Hepatocyte (in vitro differentiated cells): ENCODE data around the gene TBC1D9. TPM values are rescaled to one million over a fixed set of nuclear protein-coding genes. Genes with fewer than 3 reads are reported as not detected.

Experiments used
- DNase-seq: peaks from one replicate; pipeline ENCODE4 v3.0.0-alpha.2; 2016; ENCODE audit warnings: low spot score
- H2AFZ ChIP-seq: fragments of 200-600 bp; sonication (generic); 2 replicates; pipeline ENCODE4 v1.6.0; 2016; ENCODE audit warnings: antibody characterized with exemption, mild to moderate bottlenecking
- H3K27ac ChIP-seq: fragments of 200-600 bp; sonication (generic); 2 replicates; pipeline ENCODE4 v1.5.1; 2016; ENCODE audit warnings: mild to moderate bottlenecking
- H3K27me3 ChIP-seq: fragments of 200-600 bp; sonication (generic); 2 replicates; pipeline ENCODE4 v1.6.1; 2016
- H3K36me3 ChIP-seq: fragments of 200-600 bp; sonication (generic); replicated peaks from 2 replicates; pipeline ENCODE4 v1.5.1; 2016; ENCODE audit warnings: low read depth; ENCODE audit not compliant: insufficient read depth
- H3K4me1 ChIP-seq: fragments of 200-600 bp; sonication (generic); 2 replicates; pipeline ENCODE4 v1.5.1; 2016; ENCODE audit warnings: mild to moderate bottlenecking, moderate library complexity; ENCODE audit not compliant: insufficient read depth
- H3K4me2 ChIP-seq: fragments of 200-600 bp; sonication (generic); 2 replicates; pipeline ENCODE4 v1.6.0; 2016
- H3K4me3 ChIP-seq: fragments of 200-600 bp; sonication (generic); 2 replicates; pipeline ENCODE4 v1.5.1; 2016; ENCODE audit warnings: mild to moderate bottlenecking
- H3K79me2 ChIP-seq: fragments of 200-600 bp; sonication (generic); 2 replicates; pipeline ENCODE4 v1.6.0; 2017; ENCODE audit warnings: mild to moderate bottlenecking
- H3K9me2 ChIP-seq: fragments of 200-600 bp; sonication (generic); replicated peaks from 2 replicates; pipeline ENCODE4 v1.6.0; 2017; ENCODE audit warnings: mild to moderate bottlenecking; ENCODE audit not compliant: insufficient read depth
- H3K9me3 ChIP-seq: fragments of 200-600 bp; sonication (generic); 2 replicates; pipeline ENCODE4 v1.5.1; 2016; ENCODE audit warnings: low read depth, mild to moderate bottlenecking
- H4K20me1 ChIP-seq: fragments of 200-600 bp; sonication (generic); 2 replicates; pipeline ENCODE4 v1.6.0; 2016; ENCODE audit warnings: mild to moderate bottlenecking; ENCODE audit not compliant: insufficient read depth, poor library complexity, severe bottlenecking
- CTCF ChIP-seq: fragments of 200-600 bp; sonication (generic); IDR thresholded peaks from 2 replicates; pipeline ENCODE4 v1.5.1; 2016; ENCODE audit warnings: antibody characterized with exemption, mild to moderate bottlenecking; ENCODE audit not compliant: poor library complexity
- EZH2 ChIP-seq: fragments of 200-600 bp; sonication (generic); IDR thresholded peaks from 2 replicates; pipeline ENCODE4 v1.6.1; 2016; ENCODE audit warnings: antibody characterized with exemption, mild to moderate bottlenecking, borderline replicate concordance
- EZH2phosphoT487 ChIP-seq: fragments of 200-600 bp; sonication (generic); IDR thresholded peaks from one replicate; pipeline ENCODE4 v1.6.1; 2018; ENCODE audit warnings: antibody characterized with exemption, mild to moderate bottlenecking, low read depth, moderate library complexity; ENCODE audit not compliant: unreplicated experiment, severe bottlenecking
- WGBS: methylation state at CpG from one replicate; pipeline ENCODE4 v1.1.6; 2016; ENCODE audit warnings: low lambda C conversion rate; ENCODE audit errors: missing lambda C conversion rate; 5-methylcytosine and 5-hydroxymethylcytosine counted together
- polyA plus RNA-seq: library from polyadenylated mRNA; unstranded; fragments of >200 nt; fragmentation: Nextera tagmentation; extraction: Ambion mirVana; gene quantifications from 2 replicates; pipeline ENCODE4 v1.2.1, GENCODE V29; 2016
- total RNA-seq: library from RNA; depleted of rRNA; stranded (reverse); fragments of >200 nt; gene quantifications from 2 replicates; pipeline ENCODE4 v1.2.3, GENCODE V29; 2014

Gene TBC1D9
- total and polyA plus RNA-seq, 2 experiments from 2014 or later = 10.5 to 35.6 TPM

GRCh38 chr4:140643571-140644055 is 112.6 kb downstream of the TBC1D9 start:
- Histone ChIP-seq H3K4me1 (peaks cover 20% of the 10 kb centered on the region), H3K4me3 (no peak overlapping the region), H3K9me3 (no peaks in the 10 kb centered on the region), H3K36me3 (no peaks in the 10 kb centered on the region), H3K27ac (no peak overlapping the region), H3K27me3 (no peaks in the 10 kb centered on the region), H3K4me2 (no peak overlapping the region), H3K9me2 (no peaks in the 10 kb centered on the region), H2AFZ (no peak overlapping the region), H3K79me2 (no peaks in the 10 kb centered on the region), H4K20me1 (no peaks in the 10 kb centered on the region)
- TF ChIP-seq EZH2phosphoT487 = no peak
- TF ChIP-seq EZH2 = no peak
- no peak for TF ChIP-seq CTCF
- WGBS = 98% methylated on average over 33 of the region's 33 CpGs
- DNase-seq = no peak

- H3K79me2 ChIP-seq = no peaks in the 10 kb centered on the region
- no peak overlapping the region for H2AFZ ChIP-seq
- H3K27ac ChIP-seq = peak overlapping the region; percentile 58
- no peak for DNase-seq
- H3K4me2 ChIP-seq = no peak overlapping the region
- WGBS = 97% methylated on average over 22 of the region's 33 CpGs
- no peaks in the 10 kb centered on the region for H3K9me2 ChIP-seq
- H3K4me3 ChIP-seq = no peak overlapping the region
- H3K27me3 ChIP-seq = no peaks in the 10 kb centered on the region
- no peaks in the 10 kb centered on the region for H3K36me3 ChIP-seq
- TF ChIP-seq EZH2 = no peak
- no peak for TF ChIP-seq EZH2phosphoT487
- TF ChIP-seq CTCF = no peak
- H3K9me3 ChIP-seq = no peaks in the 10 kb centered on the region
- peaks cover 20% of the 10 kb centered on the region for H3K4me1 ChIP-seq
- no peaks in the 10 kb centered on the region for H4K20me1 ChIP-seq
These were observed 113.3 kb downstream of the TBC1D9 start for GRCh38 chr4:140642674-140643437.

- Histone ChIP-seq H4K20me1 (no peaks in the 10 kb centered on the region), H3K79me2 (no peaks in the 10 kb centered on the region), H3K36me3 (no peaks in the 10 kb centered on the region), H3K4me3 (no peak overlapping the region), H3K9me3 (no peaks in the 10 kb centered on the region), H2AFZ (no peak overlapping the region), H3K27ac (peak overlapping the region; percentile 58), H3K4me2 (peak overlapping the region; percentile 64), H3K27me3 (no peaks in the 10 kb centered on the region), H3K9me2 (no peaks in the 10 kb centered on the region), H3K4me1 (peaks cover 20% of the 10 kb centered on the region)
- 62% methylated on average over 25 of the region's 25 CpGs for WGBS
- DNase-seq = peak; percentile 55
- TF ChIP-seq CTCF = no peak
- no peak for TF ChIP-seq EZH2phosphoT487
- no peak for TF ChIP-seq EZH2
These were observed 114.3 kb downstream of the TBC1D9 start for GRCh38 chr4:140641789-140642439.
